Stomach (tissue), 9 donors: ENCODE results near the gene TMEM130. TPM values are rescaled to one million over a fixed set of nuclear protein-coding genes. Genes with fewer than 3 reads are reported as not detected.
"Not testable (repeated sequence)": the region's sequence is repeated elsewhere in the genome, so short reads cannot be mapped to it uniquely, and the experiment has no call there.

Experiments
- DNase-seq, 2 donors: peaks; one replicate each; pipeline versions ENCODE4 v3.0.0 to v3.0.0-alpha.2; 2013 to 2019
- H3K27ac ChIP-seq, 5 donors: fragments of 200-600 bp in 4 of 5; sonication (generic) in 4 of 5; one replicate each; pipeline ENCODE4 v1.5.1; 2013 to 2019; ENCODE audit warnings: mild to moderate bottlenecking in 1 of 5, moderate library complexity in 1 of 5
- H3K27me3 ChIP-seq, 3 donors: fragments of 200-600 bp; sonication (generic); one replicate each; pipeline ENCODE4 v1.5.1; 2017 to 2019; ENCODE audit warnings: mixed run types in 1 of 3
- H3K36me3 ChIP-seq, 4 donors: fragments of 200-600 bp; sonication (generic); 1 replicate in 3 of 4; 2 replicates in 1 of 4; pipeline ENCODE4 v1.5.1; 2016 to 2019
- H3K4me1 ChIP-seq, 4 donors: fragments of 200-600 bp; sonication (generic); one replicate each; pipeline ENCODE4 v1.5.1; 2016 to 2019
- H3K4me3 ChIP-seq, 4 donors: fragments of 200-600 bp; sonication (generic) in 3 of 4; one replicate each; pipeline ENCODE4 v1.5.1; 2016 to 2019; ENCODE audit warnings: mild to moderate bottlenecking in 1 of 4
- H3K9me3 ChIP-seq, 4 donors: fragments of 200-600 bp; sonication (generic); one replicate each; pipeline ENCODE4 v1.5.1; 2016 to 2019
- EP300 ChIP-seq: sonication (generic); formaldehyde crosslinking; IDR thresholded peaks from one replicate; pipeline ENCODE4 v1.6.1; 2017; ENCODE audit warnings: antibody characterized with exemption
- POLR2A ChIP-seq, 4 donors: fragments of 450-650 bp; IDR thresholded peaks; one replicate each; pipeline ENCODE4 v1.6.1; 2016; ENCODE audit warnings: antibody characterized with exemption in 4 of 4, control low read depth in 2 of 4, mild to moderate bottlenecking in 1 of 4, moderate library complexity in 1 of 4
- POLR2AphosphoS5 ChIP-seq, 3 donors: sonication (generic); formaldehyde crosslinking; IDR thresholded peaks; one replicate each; pipeline ENCODE4 v1.6.1; 2016; ENCODE audit warnings: antibody characterized with exemption in 3 of 3
- WGBS, 5 donors: extraction: QIAGEN DNeasy Blood & Tissue Kit in 3 of 5; methylation state at CpG; one replicate each; pipeline versions ENCODE4 v1.1.5 to v1.1.7; 2013 to 2018; 5-methylcytosine and 5-hydroxymethylcytosine counted together
- intact Hi-C: fragments of 100-400 bp; cut with DNase I; formaldehyde crosslinking; loops from one replicate; pipeline ENCODE4 v1.15.1; 2023; ENCODE audit warnings: low total_unique reads
- polyA plus RNA-seq, 3 donors: library from polyadenylated mRNA; stranded (reverse); fragments of 200-250 nt; gene quantifications; one replicate each; pipeline ENCODE4 v1.2.3, GENCODE V29; 2013
- total RNA-seq, 5 donors: library from RNA; depleted of rRNA; stranded (reverse); fragments of >200 nt; gene quantifications; one replicate each; pipeline versions ENCODE4 v1.1.0 to v1.2.3, GENCODE V29; 2014 to 2016
- TF ChIP-seq, protein P1 (sequence below), 7 experiments: fragments of 450-650 bp in 4 of 7; fragments of 200-600 bp in 3 of 7; sonication (generic) in 3 of 7; IDR thresholded peaks; one replicate each; pipeline ENCODE4 v1.5.1; 2016 to 2019; ENCODE audit warnings: antibody characterized with exemption in 7 of 7, control low read depth in 2 of 7, mild to moderate bottlenecking in 1 of 7
- donor health status: healthy with polysubstance abuse.
- donor health status: Bipolar disorder and iron deficiency.
- donor health status: healthy.

TMEM130 gene
- total and polyA plus RNA-seq, 8 donors: 0.29 to 4.1 (median 0.63) TPM; not detected in 3

DNA sequence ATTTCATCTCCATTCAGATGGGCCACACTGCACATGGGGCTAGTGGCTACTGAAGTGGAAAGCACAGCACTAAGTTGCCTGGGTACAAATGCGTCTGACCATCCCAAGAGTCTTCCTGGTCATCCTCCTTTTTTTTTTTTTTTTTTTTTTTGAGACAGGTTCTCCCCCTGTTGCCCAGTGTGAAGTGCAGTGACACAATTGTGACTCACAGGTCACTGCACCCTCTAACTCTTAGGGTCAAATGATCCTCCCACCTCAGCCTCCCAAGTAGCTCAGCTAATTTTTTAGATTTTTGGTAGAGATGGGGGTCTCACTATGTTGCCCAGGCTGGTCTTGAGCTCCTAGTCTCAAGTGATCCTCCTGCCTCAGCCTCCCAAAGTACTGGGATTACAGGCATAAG lies 5.1 kb upstream of the TMEM130 start:
- Histone ChIP-seq H3K4me1 (peaks cover 18 to 29% (median 27%) of the 10 kb centered on the region in 4 donors), H3K27me3 (peaks cover 6 to 29% (median 13%) of the 10 kb centered on the region in 3 donors), H3K36me3 (no peaks in the 10 kb centered on the region), H3K9me3 (no peaks in the 10 kb centered on the region), H3K4me3 (no peak overlapping the region), H3K27ac (no peak overlapping the region)
- WGBS, 5 donors: 83 to 100% (median 88%) methylated on average over 1 of the region's 1 CpG
- no peak for DNase-seq
- TF ChIP-seq POLR2A (IDR thresholded peaks at IDR 0.05): no peak
- TF ChIP-seq EP300: no peak
- TF ChIP-seq, protein P1, sequence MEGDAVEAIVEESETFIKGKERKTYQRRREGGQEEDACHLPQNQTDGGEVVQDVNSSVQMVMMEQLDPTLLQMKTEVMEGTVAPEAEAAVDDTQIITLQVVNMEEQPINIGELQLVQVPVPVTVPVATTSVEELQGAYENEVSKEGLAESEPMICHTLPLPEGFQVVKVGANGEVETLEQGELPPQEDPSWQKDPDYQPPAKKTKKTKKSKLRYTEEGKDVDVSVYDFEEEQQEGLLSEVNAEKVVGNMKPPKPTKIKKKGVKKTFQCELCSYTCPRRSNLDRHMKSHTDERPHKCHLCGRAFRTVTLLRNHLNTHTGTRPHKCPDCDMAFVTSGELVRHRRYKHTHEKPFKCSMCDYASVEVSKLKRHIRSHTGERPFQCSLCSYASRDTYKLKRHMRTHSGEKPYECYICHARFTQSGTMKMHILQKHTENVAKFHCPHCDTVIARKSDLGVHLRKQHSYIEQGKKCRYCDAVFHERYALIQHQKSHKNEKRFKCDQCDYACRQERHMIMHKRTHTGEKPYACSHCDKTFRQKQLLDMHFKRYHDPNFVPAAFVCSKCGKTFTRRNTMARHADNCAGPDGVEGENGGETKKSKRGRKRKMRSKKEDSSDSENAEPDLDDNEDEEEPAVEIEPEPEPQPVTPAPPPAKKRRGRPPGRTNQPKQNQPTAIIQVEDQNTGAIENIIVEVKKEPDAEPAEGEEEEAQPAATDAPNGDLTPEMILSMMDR (IDR thresholded peaks at IDR 0.05): no peak
- TF ChIP-seq POLR2AphosphoS5 (IDR thresholded peaks at IDR 0.05): no peak
- intact Hi-C loops: no loop called here

DNA sequence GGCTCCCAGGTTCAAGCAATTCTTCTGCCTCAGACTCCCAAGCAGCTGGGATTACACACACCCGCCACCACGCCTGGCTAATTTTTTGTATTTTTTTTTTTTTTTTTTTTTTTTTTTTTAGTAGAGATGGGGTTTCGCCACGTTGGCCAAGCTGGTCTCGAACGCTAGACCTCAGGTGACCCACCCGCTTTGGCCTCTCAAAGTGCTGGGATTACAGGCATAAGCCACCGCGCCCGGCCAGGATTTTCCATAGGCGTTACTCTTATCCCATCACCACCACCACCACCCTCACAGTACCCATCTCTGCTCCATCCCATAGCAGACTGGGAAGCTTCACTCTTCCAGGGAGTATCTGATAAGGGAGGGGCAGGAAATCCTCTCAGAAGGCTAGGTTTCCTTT lies 3.8 kb upstream of the TMEM130 start:
- H3K27ac ChIP-seq, H3K9me3 ChIP-seq, DNase-seq, H3K4me3 ChIP-seq, intact Hi-C loops, H3K36me3 ChIP-seq: not testable (repeated sequence)
- H3K4me1 ChIP-seq: peaks cover 16 to 30% (median 27%) of the 10 kb centered on the region in 4 donors
- peaks cover 14 to 42% (median 25%) of the 10 kb centered on the region in 3 donors for H3K27me3 ChIP-seq
- 88 to 94% (median 93%) methylated on average over 11 of the region's 11 CpGs for WGBS, 5 donors

DNA sequence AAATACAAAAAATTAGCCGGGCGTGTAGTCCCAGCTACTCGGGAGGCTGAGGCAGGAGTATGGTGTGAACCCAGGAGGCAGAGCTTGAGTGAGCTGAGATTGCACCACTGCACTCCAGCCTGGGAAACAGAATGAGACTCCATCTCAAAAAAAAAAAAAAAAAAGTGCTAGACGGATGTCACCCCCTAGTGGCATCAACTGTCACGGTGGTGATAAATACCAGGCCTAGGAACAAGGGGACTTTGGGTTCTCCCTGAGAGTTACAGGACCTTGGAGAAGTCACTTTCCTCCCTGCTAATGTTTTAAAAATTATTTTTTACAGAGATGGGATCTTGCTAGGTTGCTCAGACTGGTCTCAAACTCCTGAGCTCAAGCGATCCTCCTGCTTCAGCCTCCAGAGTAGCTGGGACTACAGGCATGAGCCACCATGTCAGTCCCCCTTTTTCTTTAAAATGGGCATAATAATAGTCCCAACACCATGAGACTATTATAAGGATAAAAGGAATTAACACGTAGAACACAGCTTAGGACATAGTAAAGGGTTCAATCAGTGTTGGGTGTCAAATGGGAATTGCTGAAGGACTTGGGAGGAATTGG lies 2.6 kb upstream of the TMEM130 start:
- 63 to 74% (median 68%) methylated on average over 7 of the region's 7 CpGs for WGBS, 5 donors
- TF ChIP-seq, protein P1 (IDR thresholded peaks at IDR 0.05): no peak
- TF ChIP-seq EP300 (no peak), POLR2A (IDR thresholded peaks at IDR 0.05) (no peak), POLR2AphosphoS5 (IDR thresholded peaks at IDR 0.05) (no peak)

GRCh38 chr7:98870807-98871491 lies 1.1 kb upstream of the TMEM130 start:
- Histone ChIP-seq H3K4me1 (peaks cover 13 to 31% (median 21%) of the 10 kb centered on the region in 4 donors), H3K36me3 (no peaks in the 10 kb centered on the region), H3K4me3 (no peak overlapping the region), H3K27me3 (peaks cover 14 to 63% (median 30%) of the 10 kb centered on the region in 3 donors), H3K9me3 (no peaks in the 10 kb centered on the region), H3K27ac (no peak overlapping the region)
- intact Hi-C loops: no loop called here
- no peak for DNase-seq
- TF ChIP-seq EP300 (no peak), POLR2AphosphoS5 (IDR thresholded peaks at IDR 0.05) (no peak), POLR2A (IDR thresholded peaks at IDR 0.05) (no peak)
- TF ChIP-seq, protein P1 (IDR thresholded peaks at IDR 0.05): no peak
- 76 to 81% (median 79%) methylated on average over 2 to 17 of the region's 17 CpGs for WGBS, 5 donors

More for the DNA sequence above, 2.6 kb upstream of the TMEM130 start:
- Histone ChIP-seq H3K4me3 (no peak overlapping the region), H3K9me3 (no peaks in the 10 kb centered on the region), H3K36me3 (no peaks in the 10 kb centered on the region), H3K27me3 (peaks cover 14 to 54% (median 30%) of the 10 kb centered on the region in 3 donors), H3K4me1 (peaks cover 13 to 26% (median 20%) of the 10 kb centered on the region in 4 donors), H3K27ac (no peak overlapping the region)
- intact Hi-C loops: no loop called here
- DNase-seq: no peak
